Ishikawa (cell line): Measurements from ENCODE around the gene SLC27A1.

ENCODE experiments used
- CEBPB ChIP-seq: IDR thresholded peaks from 2 replicates; pipeline ENCODE4 v1.6.1; 2012
- CREB1 ChIP-seq: IDR thresholded peaks from 2 replicates; pipeline ENCODE4 v1.6.1; 2012; ENCODE audit warnings: low read depth
- EGR1 ChIP-seq: IDR thresholded peaks from 2 replicates; pipeline ENCODE4 v1.6.1; 2012
- EP300 ChIP-seq: IDR thresholded peaks from 2 replicates; pipeline ENCODE4 v1.6.1; 2012; ENCODE audit warnings: borderline replicate concordance
- FOXM1 ChIP-seq: IDR thresholded peaks from 2 replicates; pipeline ENCODE4 v1.6.1; 2012; ENCODE audit warnings: low read depth, borderline replicate concordance
- NFIC ChIP-seq: IDR thresholded peaks from 2 replicates; pipeline ENCODE4 v1.6.1; 2012
- RAD21 ChIP-seq: IDR thresholded peaks from 2 replicates; pipeline ENCODE4 v1.6.1; 2012; ENCODE audit warnings: low read depth
- TAF1 ChIP-seq: IDR thresholded peaks from 2 replicates; pipeline ENCODE4 v1.6.1; 2012; ENCODE audit warnings: low read depth, mild to moderate bottlenecking
- TCF12 ChIP-seq: IDR thresholded peaks from 2 replicates; pipeline ENCODE4 v1.6.1; 2012; ENCODE audit warnings: low read depth
- TEAD4 ChIP-seq: IDR thresholded peaks from 2 replicates; pipeline ENCODE4 v1.6.1; 2012
- USF1 ChIP-seq: IDR thresholded peaks from 2 replicates; pipeline ENCODE4 v1.6.1; 2012
- YY1 ChIP-seq: IDR thresholded peaks from 2 replicates; pipeline ENCODE4 v1.6.1; 2012; ENCODE audit warnings: low read depth
- ZBTB7A ChIP-seq: IDR thresholded peaks from 2 replicates; pipeline ENCODE4 v1.6.1; 2012; ENCODE audit warnings: low read depth
- TF ChIP-seq, protein P1 (sequence below): IDR thresholded peaks from 2 replicates; pipeline ENCODE4 v1.6.1; 2012; ENCODE audit warnings: low read depth, mild to moderate bottlenecking
- TF ChIP-seq, protein P2 (sequence below): IDR thresholded peaks from 2 replicates; pipeline ENCODE4 v1.6.1; 2012

Gene SLC27A1

GRCh38 chr19:17479325-17479791 is 9.0 kb downstream of the SLC27A1 start:
- TF ChIP-seq CEBPB: no peak
- no peak for TF ChIP-seq EP300
- no peak for TF ChIP-seq YY1
- TF ChIP-seq USF1: no peak
- TF ChIP-seq, protein P1, sequence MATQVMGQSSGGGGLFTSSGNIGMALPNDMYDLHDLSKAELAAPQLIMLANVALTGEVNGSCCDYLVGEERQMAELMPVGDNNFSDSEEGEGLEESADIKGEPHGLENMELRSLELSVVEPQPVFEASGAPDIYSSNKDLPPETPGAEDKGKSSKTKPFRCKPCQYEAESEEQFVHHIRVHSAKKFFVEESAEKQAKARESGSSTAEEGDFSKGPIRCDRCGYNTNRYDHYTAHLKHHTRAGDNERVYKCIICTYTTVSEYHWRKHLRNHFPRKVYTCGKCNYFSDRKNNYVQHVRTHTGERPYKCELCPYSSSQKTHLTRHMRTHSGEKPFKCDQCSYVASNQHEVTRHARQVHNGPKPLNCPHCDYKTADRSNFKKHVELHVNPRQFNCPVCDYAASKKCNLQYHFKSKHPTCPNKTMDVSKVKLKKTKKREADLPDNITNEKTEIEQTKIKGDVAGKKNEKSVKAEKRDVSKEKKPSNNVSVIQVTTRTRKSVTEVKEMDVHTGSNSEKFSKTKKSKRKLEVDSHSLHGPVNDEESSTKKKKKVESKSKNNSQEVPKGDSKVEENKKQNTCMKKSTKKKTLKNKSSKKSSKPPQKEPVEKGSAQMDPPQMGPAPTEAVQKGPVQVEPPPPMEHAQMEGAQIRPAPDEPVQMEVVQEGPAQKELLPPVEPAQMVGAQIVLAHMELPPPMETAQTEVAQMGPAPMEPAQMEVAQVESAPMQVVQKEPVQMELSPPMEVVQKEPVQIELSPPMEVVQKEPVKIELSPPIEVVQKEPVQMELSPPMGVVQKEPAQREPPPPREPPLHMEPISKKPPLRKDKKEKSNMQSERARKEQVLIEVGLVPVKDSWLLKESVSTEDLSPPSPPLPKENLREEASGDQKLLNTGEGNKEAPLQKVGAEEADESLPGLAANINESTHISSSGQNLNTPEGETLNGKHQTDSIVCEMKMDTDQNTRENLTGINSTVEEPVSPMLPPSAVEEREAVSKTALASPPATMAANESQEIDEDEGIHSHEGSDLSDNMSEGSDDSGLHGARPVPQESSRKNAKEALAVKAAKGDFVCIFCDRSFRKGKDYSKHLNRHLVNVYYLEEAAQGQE: no peak
- TF ChIP-seq, protein P2, sequence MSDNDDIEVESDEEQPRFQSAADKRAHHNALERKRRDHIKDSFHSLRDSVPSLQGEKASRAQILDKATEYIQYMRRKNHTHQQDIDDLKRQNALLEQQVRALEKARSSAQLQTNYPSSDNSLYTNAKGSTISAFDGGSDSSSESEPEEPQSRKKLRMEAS: no peak
- TF ChIP-seq EGR1: no peak
- no peak for TF ChIP-seq TCF12
- TF ChIP-seq CREB1: no peak
- TF ChIP-seq ZBTB7A: no peak
- no peak for TF ChIP-seq FOXM1
- TF ChIP-seq RAD21: no peak
- TF ChIP-seq TEAD4: no peak
- TF ChIP-seq TAF1: no peak

- TF ChIP-seq TCF12: no peak
- TF ChIP-seq USF1: no peak
- TF ChIP-seq TAF1: no peak
- no peak for TF ChIP-seq CEBPB
- no peak for TF ChIP-seq ZBTB7A
- no peak for TF ChIP-seq RAD21
- TF ChIP-seq, protein P2: no peak
- no peak for TF ChIP-seq FOXM1
- no peak for TF ChIP-seq EP300
- TF ChIP-seq TEAD4: no peak
- no peak for TF ChIP-seq NFIC
- TF ChIP-seq, protein P1: no peak
- TF ChIP-seq EGR1: no peak
- no peak for TF ChIP-seq CREB1
- no peak for TF ChIP-seq YY1
Measured at GRCh38 chr19:17481986-17482385, 11.7 kb downstream of the SLC27A1 start.

GRCh38 chr19:17482877-17483604 is 12.7 kb downstream of the SLC27A1 start:
- TF ChIP-seq TCF12 (no peak), TAF1 (no peak), NFIC (no peak), TEAD4 (no peak)
- TF ChIP-seq, protein P1: no peak

DNA sequence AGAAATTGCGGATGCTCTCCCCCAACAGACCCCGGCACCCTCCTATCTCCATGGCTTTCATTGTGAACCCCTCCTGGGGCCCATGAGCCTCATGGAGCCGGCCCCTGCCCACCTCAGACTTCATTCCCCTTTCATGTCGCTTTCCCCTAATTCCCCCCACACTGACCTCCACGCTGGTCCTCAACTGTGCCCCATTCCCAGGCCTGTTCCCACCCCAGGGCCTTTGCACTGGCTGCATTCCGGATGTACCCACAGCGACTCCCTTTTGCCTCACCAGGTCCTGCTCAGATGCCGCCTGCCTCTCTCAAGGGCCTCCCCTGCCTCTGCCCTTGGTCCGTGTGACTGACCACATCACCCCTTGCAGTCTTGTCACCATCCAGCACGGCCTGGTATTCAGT is 13.3 kb downstream of the SLC27A1 start:
- TF ChIP-seq, protein P2: no peak
- TF ChIP-seq USF1: no peak
- TF ChIP-seq RAD21: no peak
- TF ChIP-seq CEBPB: no peak
- TF ChIP-seq TCF12: no peak
- TF ChIP-seq EGR1: no peak
- no peak for TF ChIP-seq NFIC
- TF ChIP-seq TEAD4: no peak
- no peak for TF ChIP-seq EP300
- TF ChIP-seq FOXM1: no peak
- no peak for TF ChIP-seq CREB1
